Esophagus squamous epithelium (tissue), 5 donors: ENCODE results near the gene PWWP2A. TPM values are rescaled to one million over a fixed set of nuclear protein-coding genes. Genes with fewer than 3 reads are reported as not detected.
A peak's percentile ranks its signal among the peaks of the same experiment; 100 is the strongest.

Source experiments
- DNase-seq: peaks from one replicate; lab custom pipeline; 2025; lab: John Stamatoyannopoulos, UW
- H3K27ac ChIP-seq, 4 donors: fragments of 200-600 bp; sonication (generic); one replicate each; pipeline ENCODE4 v1.5.1; 2016 to 2019; ENCODE audit warnings: mild to moderate bottlenecking in 1 of 4
- H3K27me3 ChIP-seq, 4 donors: fragments of 200-600 bp; sonication (generic); 1 replicate in 3 of 4; 2 replicates in 1 of 4; pipeline versions ENCODE4 v1.5.1 to v1.6.0; 2017 to 2021; ENCODE audit warnings: antibody characterized with exemption in 1 of 4
- H3K36me3 ChIP-seq, 3 donors: fragments of 200-600 bp; sonication (generic); one replicate each; pipeline ENCODE4 v1.5.1; 2016 to 2019
- H3K4me1 ChIP-seq, 3 donors: fragments of 200-600 bp; sonication (generic); one replicate each; pipeline ENCODE4 v1.5.1; 2017 to 2019
- H3K4me3 ChIP-seq, 4 donors: fragments of 200-600 bp; sonication (generic); 1 replicate in 3 of 4; 2 replicates in 1 of 4; pipeline ENCODE4 v1.5.1; 2016 to 2019; ENCODE audit warnings: mild to moderate bottlenecking in 2 of 4, moderate library complexity in 1 of 4
- H3K9me3 ChIP-seq, 3 donors: fragments of 200-600 bp; sonication (generic); one replicate each; pipeline ENCODE4 v1.5.1; 2016 to 2019
- POLR2A ChIP-seq, 4 donors: fragments of 450-650 bp; IDR thresholded peaks; one replicate each; pipeline ENCODE4 v1.6.1; 2017; ENCODE audit warnings: antibody characterized with exemption in 4 of 4, mild to moderate bottlenecking in 4 of 4, moderate library complexity in 3 of 4
- WGBS, 2 donors: methylation state at CpG; one replicate each; pipeline ENCODE4 v1.1.5; 2018; 5-methylcytosine and 5-hydroxymethylcytosine counted together
- intact Hi-C: fragments of 100-400 bp; cut with DNase I; formaldehyde crosslinking; loops from one replicate; pipeline ENCODE4 v1.15.0; 2022
- total RNA-seq, 4 donors: library from RNA; depleted of rRNA; stranded (reverse); fragments of >200 nt; gene quantifications; one replicate each; pipeline ENCODE4 v1.1.0, GENCODE V29; 2016
- TF ChIP-seq, protein P1 (sequence below), 6 experiments: fragments of 450-650 bp in 4 of 6; fragments of 200-600 bp in 2 of 6; sonication (generic) in 2 of 6; IDR thresholded peaks; one replicate each; pipeline ENCODE4 v1.5.1; 2016 to 2019; ENCODE audit warnings: antibody characterized with exemption in 6 of 6, mild to moderate bottlenecking in 4 of 6, moderate library complexity in 4 of 6
- donor health status: DM: yes; HTN: yes; CAD: no.

PWWP2A gene, protein sequence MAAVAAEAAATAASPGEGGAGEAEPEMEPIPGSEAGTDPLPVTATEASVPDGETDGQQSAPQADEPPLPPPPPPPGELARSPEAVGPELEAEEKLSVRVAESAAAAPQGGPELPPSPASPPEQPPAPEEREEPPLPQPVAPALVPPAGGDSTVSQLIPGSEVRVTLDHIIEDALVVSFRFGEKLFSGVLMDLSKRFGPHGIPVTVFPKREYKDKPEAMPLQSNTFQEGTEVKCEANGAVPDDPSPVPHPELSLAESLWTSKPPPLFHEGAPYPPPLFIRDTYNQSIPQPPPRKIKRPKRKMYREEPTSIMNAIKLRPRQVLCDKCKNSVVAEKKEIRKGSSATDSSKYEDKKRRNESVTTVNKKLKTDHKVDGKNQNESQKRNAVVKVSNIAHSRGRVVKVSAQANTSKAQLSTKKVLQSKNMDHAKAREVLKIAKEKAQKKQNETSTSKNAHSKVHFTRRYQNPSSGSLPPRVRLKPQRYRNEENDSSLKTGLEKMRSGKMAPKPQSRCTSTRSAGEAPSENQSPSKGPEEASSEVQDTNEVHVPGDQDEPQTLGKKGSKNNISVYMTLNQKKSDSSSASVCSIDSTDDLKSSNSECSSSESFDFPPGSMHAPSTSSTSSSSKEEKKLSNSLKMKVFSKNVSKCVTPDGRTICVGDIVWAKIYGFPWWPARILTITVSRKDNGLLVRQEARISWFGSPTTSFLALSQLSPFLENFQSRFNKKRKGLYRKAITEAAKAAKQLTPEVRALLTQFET
- 10 to 100 TPM; 15.3 to 20.8 (median 17.1) TPM for total RNA-seq

- peak within 1 kb of the TSS; percentile 88 to 99 (median 95) for H3K27ac ChIP-seq
- H3K4me1 ChIP-seq, result peaks cover 5 to 28% (median 7%) of the 10 kb centered on the region in 3 donors
- peaks cover 0 to 34% (median 0%) of the 10 kb centered on the region in 3 donors for H3K36me3 ChIP-seq
- intact Hi-C loops, result no loop called here
- peak; percentile 94 for DNase-seq
- 1% methylated on average over 23 to 25 of the region's 55 CpGs for WGBS, 2 donors
- H3K9me3 ChIP-seq, result no peaks in the 10 kb centered on the region
- no peaks in the 10 kb centered on the region for H3K27me3 ChIP-seq
- peak within 1 kb of the TSS; percentile 78 to 99 (median 84) for H3K4me3 ChIP-seq
- TF ChIP-seq POLR2A (IDR thresholded peaks at IDR 0.05), result peak in 2 of 4 donors; percentile 85 to 90
- TF ChIP-seq, protein P1, sequence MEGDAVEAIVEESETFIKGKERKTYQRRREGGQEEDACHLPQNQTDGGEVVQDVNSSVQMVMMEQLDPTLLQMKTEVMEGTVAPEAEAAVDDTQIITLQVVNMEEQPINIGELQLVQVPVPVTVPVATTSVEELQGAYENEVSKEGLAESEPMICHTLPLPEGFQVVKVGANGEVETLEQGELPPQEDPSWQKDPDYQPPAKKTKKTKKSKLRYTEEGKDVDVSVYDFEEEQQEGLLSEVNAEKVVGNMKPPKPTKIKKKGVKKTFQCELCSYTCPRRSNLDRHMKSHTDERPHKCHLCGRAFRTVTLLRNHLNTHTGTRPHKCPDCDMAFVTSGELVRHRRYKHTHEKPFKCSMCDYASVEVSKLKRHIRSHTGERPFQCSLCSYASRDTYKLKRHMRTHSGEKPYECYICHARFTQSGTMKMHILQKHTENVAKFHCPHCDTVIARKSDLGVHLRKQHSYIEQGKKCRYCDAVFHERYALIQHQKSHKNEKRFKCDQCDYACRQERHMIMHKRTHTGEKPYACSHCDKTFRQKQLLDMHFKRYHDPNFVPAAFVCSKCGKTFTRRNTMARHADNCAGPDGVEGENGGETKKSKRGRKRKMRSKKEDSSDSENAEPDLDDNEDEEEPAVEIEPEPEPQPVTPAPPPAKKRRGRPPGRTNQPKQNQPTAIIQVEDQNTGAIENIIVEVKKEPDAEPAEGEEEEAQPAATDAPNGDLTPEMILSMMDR (IDR thresholded peaks at IDR 0.05), result peak in 5 of 6 experiments; percentile 8 to 25 (median 17)
Measured at GRCh38 chr5:160119142-160119904, at the start of gene PWWP2A. TSS of gene PWWP2A (minus strand) at chr5:160119450. CDS start at chr5:160119388, 62 bp downstream.

GRCh38 chr5:160167624-160168165 lies 48.4 kb upstream of the PWWP2A start:
- peaks cover 6 to 34% (median 21%) of the 10 kb centered on the region in 3 donors for H3K4me1 ChIP-seq
- WGBS, 2 donors, result 40 to 53% methylated on average over 3 of the region's 3 CpGs

GRCh38 chr5:160166973-160167623 lies 47.8 kb upstream of the PWWP2A start:
- WGBS, 2 donors, result 68 to 70% methylated on average over 10 of the region's 10 CpGs
- Histone ChIP-seq H3K4me1 (peaks cover 6 to 34% (median 21%) of the 10 kb centered on the region in 3 donors), H3K27me3 (no peaks in the 10 kb centered on the region), H3K27ac (no peak overlapping the region), H3K9me3 (no peaks in the 10 kb centered on the region), H3K4me3 (no peak overlapping the region), H3K36me3 (no peaks in the 10 kb centered on the region)
- no peak for DNase-seq
- intact Hi-C loops, result no loop called here
- TF ChIP-seq, protein P1 (IDR thresholded peaks at IDR 0.05), result no peak
- TF ChIP-seq POLR2A (IDR thresholded peaks at IDR 0.05), result no peak

More at GRCh38 chr5:160167624-160168165, 48.4 kb upstream of the PWWP2A start:
- Histone ChIP-seq H3K4me3 (no peak overlapping the region), H3K9me3 (no peaks in the 10 kb centered on the region), H3K27ac (no peak overlapping the region), H3K36me3 (no peaks in the 10 kb centered on the region), H3K27me3 (no peaks in the 10 kb centered on the region)
- no peak for TF ChIP-seq POLR2A (IDR thresholded peaks at IDR 0.05)
- TF ChIP-seq, protein P1 (IDR thresholded peaks at IDR 0.05), result no peak
- DNase-seq, result no peak
- intact Hi-C loops, result no loop called here

GRCh38 chr5:160166069-160166972 lies 47.1 kb upstream of the PWWP2A start:
- no peaks in the 10 kb centered on the region for H3K27me3 ChIP-seq
- intact Hi-C loops, result no loop called here
- no peak overlapping the region for H3K4me3 ChIP-seq
- TF ChIP-seq, protein P1 (IDR thresholded peaks at IDR 0.05), result no peak
- no peak for TF ChIP-seq POLR2A (IDR thresholded peaks at IDR 0.05)
- H3K9me3 ChIP-seq, result no peaks in the 10 kb centered on the region
- peak overlapping the region in 3 of 4 donors; percentile 69 to 88 (median 82) for H3K27ac ChIP-seq
- H3K4me1 ChIP-seq, result peaks cover 6 to 34% (median 21%) of the 10 kb centered on the region in 3 donors
- H3K36me3 ChIP-seq, result no peaks in the 10 kb centered on the region
- no peak for DNase-seq
- 69 to 79% methylated on average over 3 to 5 of the region's 5 CpGs for WGBS, 2 donors
